Upper lobe of right lung (tissue), 1 donor: ENCODE data around the gene NID2. TPM values are rescaled to one million over a fixed set of nuclear protein-coding genes. Genes with fewer than 3 reads are reported as not detected.

Experiments used
- ATAC-seq: fragments of 200-7000 bp; cut with Tn5 transposase; one replicate; pipeline ENCODE4 v1.9.1; 2020; ENCODE audit warnings: mild to moderate bottlenecking, moderate library complexity
- DNase-seq: peaks from one replicate; pipeline ENCODE4 v3.0.0-alpha.2; 2020
- H3K27ac ChIP-seq: fragments of 200-600 bp; one replicate; pipeline ENCODE4 v1.8.0; 2022
- H3K27me3 ChIP-seq: fragments of 200-600 bp; one replicate; pipeline ENCODE4 v1.8.0; 2022; ENCODE audit warnings: mild to moderate bottlenecking
- H3K36me3 ChIP-seq: fragments of 200-600 bp; one replicate; pipeline ENCODE4 v1.8.0; 2022
- H3K4me1 ChIP-seq: fragments of 200-600 bp; one replicate; pipeline ENCODE4 v1.8.0; 2022
- H3K4me3 ChIP-seq: fragments of 200-600 bp; one replicate; pipeline ENCODE4 v1.8.0; 2022; ENCODE audit warnings: mild to moderate bottlenecking
- H3K9me3 ChIP-seq: fragments of 200-600 bp; one replicate; pipeline ENCODE4 v1.8.0; 2022
- intact Hi-C: fragments of 100-400 bp; cut with DNase I; formaldehyde crosslinking; loops from one replicate; pipeline ENCODE4 v1.11.0; 2022
- total RNA-seq: library from RNA; stranded (reverse); fragmentation: NEBNext Ultra II Directional; extraction: Animal tissue kit (Norgen Biotek cat#: 25700); gene quantifications from one replicate; pipeline ENCODE4 v1.2.1, GENCODE V29; 2021
- TF ChIP-seq, protein P1 (sequence below): fragments of 200-600 bp; IDR thresholded peaks from one replicate; pipeline ENCODE4 v1.8.0; 2022; ENCODE audit warnings: antibody characterized with exemption
- donor health status: DM: no; HTN: yes; CAD: no; lungs with severe emphysema.

The NID2 gene
- total RNA-seq, 1 donor from 2014 or later: 17.9 TPM

- no peaks in the 10 kb centered on the region for H3K4me1 ChIP-seq
- no peak overlapping the region for H3K27ac ChIP-seq
- intact Hi-C loops: no loop called here
- no peaks in the 10 kb centered on the region for H3K27me3 ChIP-seq
- DNase-seq: no peak
- TF ChIP-seq, protein P1, sequence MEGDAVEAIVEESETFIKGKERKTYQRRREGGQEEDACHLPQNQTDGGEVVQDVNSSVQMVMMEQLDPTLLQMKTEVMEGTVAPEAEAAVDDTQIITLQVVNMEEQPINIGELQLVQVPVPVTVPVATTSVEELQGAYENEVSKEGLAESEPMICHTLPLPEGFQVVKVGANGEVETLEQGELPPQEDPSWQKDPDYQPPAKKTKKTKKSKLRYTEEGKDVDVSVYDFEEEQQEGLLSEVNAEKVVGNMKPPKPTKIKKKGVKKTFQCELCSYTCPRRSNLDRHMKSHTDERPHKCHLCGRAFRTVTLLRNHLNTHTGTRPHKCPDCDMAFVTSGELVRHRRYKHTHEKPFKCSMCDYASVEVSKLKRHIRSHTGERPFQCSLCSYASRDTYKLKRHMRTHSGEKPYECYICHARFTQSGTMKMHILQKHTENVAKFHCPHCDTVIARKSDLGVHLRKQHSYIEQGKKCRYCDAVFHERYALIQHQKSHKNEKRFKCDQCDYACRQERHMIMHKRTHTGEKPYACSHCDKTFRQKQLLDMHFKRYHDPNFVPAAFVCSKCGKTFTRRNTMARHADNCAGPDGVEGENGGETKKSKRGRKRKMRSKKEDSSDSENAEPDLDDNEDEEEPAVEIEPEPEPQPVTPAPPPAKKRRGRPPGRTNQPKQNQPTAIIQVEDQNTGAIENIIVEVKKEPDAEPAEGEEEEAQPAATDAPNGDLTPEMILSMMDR: no peak
- no peak for ATAC-seq
- H3K4me3 ChIP-seq: no peak overlapping the region
- no peaks in the 10 kb centered on the region for H3K9me3 ChIP-seq
- no peaks in the 10 kb centered on the region for H3K36me3 ChIP-seq
Observed at GRCh38 chr14:51957950-51958349, 110.9 kb downstream of the NID2 start.

Other genes starting within 250 kb of the NID2 start
- 24.4 TPM for gene GNG2, start 208.4 kb downstream of the NID2 start, total RNA-seq
- gene RTRAF, start 79.5 kb downstream of the NID2 start, total RNA-seq: 104 TPM
- gene PTGDR, start 198.6 kb upstream of the NID2 start, total RNA-seq: 1.6 TPM
- 5.3 TPM for gene PTGER2, start 245.3 kb upstream of the NID2 start, total RNA-seq